Activated B cell treated with CpG ODN at 0.5 μM for 24 hours (primary cell): ENCODE results near the gene RFX4. TPM values are rescaled to one million over a fixed set of nuclear protein-coding genes. Genes with fewer than 3 reads are reported as not detected.
"Not testable (repeated sequence)": the region's sequence is repeated elsewhere in the genome, so short reads cannot be mapped to it uniquely, and the experiment has no call there.

Experiments used
- ATAC-seq: fragments of 200-7000 bp; cut with Tn5 transposase; one replicate; pipeline ENCODE4 v1.10.0; 2021; ENCODE audit warnings: low read depth, mild to moderate bottlenecking, moderate library complexity
- CTCF ChIA-PET: fragments of 350-600 bp; sonication (Branson Sonifier 250); formaldehyde crosslinking; loops from one replicate; lab custom pipeline; 2021; ENCODE audit warnings: antibody characterized with exemption; lab: Charles Lee
- POLR2A ChIA-PET: fragments of 350-600 bp; sonication (Branson Sonifier 250); formaldehyde crosslinking; loops from one replicate; lab custom pipeline; 2021; ENCODE audit warnings: antibody characterized with exemption; lab: Charles Lee
- DNase-seq: peaks from one replicate; pipeline ENCODE4 v3.0.0; 2022
- H3K27ac Mint-ChIP-seq: one replicate; pipeline ENCODE4 v1.8.0; 2020; ENCODE audit warnings: mixed read lengths
- H3K27me3 Mint-ChIP-seq: one replicate; pipeline ENCODE4 v1.8.0; 2021; ENCODE audit warnings: mixed read lengths
- H3K36me3 Mint-ChIP-seq: one replicate; pipeline ENCODE4 v1.8.0; 2021; ENCODE audit warnings: low read depth, mixed read lengths
- H3K4me1 Mint-ChIP-seq: one replicate; pipeline ENCODE4 v1.8.0; 2021; ENCODE audit warnings: mixed read lengths
- H3K4me3 Mint-ChIP-seq: one replicate; pipeline ENCODE4 v1.8.0; 2020; ENCODE audit warnings: mild to moderate bottlenecking, mixed read lengths
- H3K9me3 Mint-ChIP-seq: one replicate; pipeline ENCODE4 v1.8.0; 2020; ENCODE audit warnings: mixed read lengths
- intact Hi-C: fragments of 100-400 bp; cut with micrococcal nuclease; formaldehyde crosslinking; loops from one replicate; pipeline ENCODE4 v1.15.1; 2024
- total RNA-seq: library from RNA; stranded (reverse); gene quantifications from 2 replicates; pipeline ENCODE4 v1.2.3, GENCODE V29; 2022
- TF ChIP-seq, protein P1 (sequence below): fragments of 200-600 bp; IDR thresholded peaks from one replicate; pipeline ENCODE4 v1.8.0; 2022; ENCODE audit warnings: antibody characterized with exemption, mild to moderate bottlenecking

Gene RFX4
- total RNA-seq, 1 donor from 2014 or later, result not detected

DNA sequence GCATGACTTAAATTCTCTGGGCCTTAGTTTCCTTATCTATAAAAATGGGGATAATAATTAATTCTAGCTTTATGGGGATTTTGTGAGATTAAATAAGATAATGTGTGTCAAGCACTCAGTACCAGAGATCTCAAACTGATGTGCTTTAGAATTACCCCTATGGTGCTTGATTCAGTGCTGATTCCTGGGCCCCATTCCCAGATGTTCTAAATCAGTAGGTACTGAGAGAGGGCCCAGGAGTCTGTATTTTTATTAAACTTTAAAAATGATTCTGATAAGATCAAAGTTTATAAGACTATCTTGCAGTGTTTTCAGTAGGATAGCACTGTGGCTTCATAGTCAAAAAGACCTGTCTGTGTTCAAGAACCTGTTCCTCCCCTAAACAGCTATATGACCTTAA, 102.6 kb downstream of the RFX4 start:
- intact Hi-C loops, result no loop called here
- CTCF ChIA-PET, result no interaction called here

DNA sequence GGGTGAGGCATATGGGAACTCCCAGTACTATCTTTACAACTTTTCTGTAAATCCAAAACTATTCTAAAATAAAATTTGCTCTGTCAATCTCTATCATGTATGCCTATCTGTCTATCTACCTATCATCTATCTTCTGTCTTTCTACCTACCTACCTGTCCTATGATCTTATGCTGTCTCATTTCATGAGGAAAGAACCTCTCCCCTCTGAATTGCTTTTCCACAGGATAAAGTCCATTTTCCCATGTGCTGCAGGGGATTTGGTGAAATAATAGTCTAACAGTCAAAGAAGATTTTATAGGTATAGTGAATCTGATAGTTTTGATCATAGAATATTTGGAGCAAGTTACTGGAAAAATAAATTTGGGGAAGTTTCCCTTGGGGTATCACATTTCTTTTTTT, 104.9 kb downstream of the RFX4 start:
- Mint-ChIP-seq H3K9me3 (no peaks in the 10 kb centered on the region), H3K36me3 (no peaks in the 10 kb centered on the region), H3K27me3 (peaks cover 9% of the 10 kb centered on the region), H3K4me1 (no peaks in the 10 kb centered on the region), H3K27ac (no peak overlapping the region), H3K4me3 (no peak overlapping the region)
- TF ChIP-seq, protein P1, sequence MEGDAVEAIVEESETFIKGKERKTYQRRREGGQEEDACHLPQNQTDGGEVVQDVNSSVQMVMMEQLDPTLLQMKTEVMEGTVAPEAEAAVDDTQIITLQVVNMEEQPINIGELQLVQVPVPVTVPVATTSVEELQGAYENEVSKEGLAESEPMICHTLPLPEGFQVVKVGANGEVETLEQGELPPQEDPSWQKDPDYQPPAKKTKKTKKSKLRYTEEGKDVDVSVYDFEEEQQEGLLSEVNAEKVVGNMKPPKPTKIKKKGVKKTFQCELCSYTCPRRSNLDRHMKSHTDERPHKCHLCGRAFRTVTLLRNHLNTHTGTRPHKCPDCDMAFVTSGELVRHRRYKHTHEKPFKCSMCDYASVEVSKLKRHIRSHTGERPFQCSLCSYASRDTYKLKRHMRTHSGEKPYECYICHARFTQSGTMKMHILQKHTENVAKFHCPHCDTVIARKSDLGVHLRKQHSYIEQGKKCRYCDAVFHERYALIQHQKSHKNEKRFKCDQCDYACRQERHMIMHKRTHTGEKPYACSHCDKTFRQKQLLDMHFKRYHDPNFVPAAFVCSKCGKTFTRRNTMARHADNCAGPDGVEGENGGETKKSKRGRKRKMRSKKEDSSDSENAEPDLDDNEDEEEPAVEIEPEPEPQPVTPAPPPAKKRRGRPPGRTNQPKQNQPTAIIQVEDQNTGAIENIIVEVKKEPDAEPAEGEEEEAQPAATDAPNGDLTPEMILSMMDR, result no peak
- ATAC-seq (no peak), DNase-seq (no peak)
- CTCF ChIA-PET, result no interaction called here
- POLR2A ChIA-PET, result no interaction called here
- intact Hi-C loops, result no loop called here

More for the DNA sequence above, 102.6 kb downstream of the RFX4 start:
- DNase-seq (no peak), ATAC-seq (no peak)
- H3K36me3 Mint-ChIP-seq, result no peaks in the 10 kb centered on the region
- H3K4me3 Mint-ChIP-seq, result no peak overlapping the region
- H3K9me3 Mint-ChIP-seq, result no peaks in the 10 kb centered on the region
- TF ChIP-seq, protein P1, result no peak
- POLR2A ChIA-PET, result no interaction called here
- no peaks in the 10 kb centered on the region for H3K4me1 Mint-ChIP-seq
- H3K27ac Mint-ChIP-seq, result no peak overlapping the region
- peaks cover 9% of the 10 kb centered on the region for H3K27me3 Mint-ChIP-seq

DNA sequence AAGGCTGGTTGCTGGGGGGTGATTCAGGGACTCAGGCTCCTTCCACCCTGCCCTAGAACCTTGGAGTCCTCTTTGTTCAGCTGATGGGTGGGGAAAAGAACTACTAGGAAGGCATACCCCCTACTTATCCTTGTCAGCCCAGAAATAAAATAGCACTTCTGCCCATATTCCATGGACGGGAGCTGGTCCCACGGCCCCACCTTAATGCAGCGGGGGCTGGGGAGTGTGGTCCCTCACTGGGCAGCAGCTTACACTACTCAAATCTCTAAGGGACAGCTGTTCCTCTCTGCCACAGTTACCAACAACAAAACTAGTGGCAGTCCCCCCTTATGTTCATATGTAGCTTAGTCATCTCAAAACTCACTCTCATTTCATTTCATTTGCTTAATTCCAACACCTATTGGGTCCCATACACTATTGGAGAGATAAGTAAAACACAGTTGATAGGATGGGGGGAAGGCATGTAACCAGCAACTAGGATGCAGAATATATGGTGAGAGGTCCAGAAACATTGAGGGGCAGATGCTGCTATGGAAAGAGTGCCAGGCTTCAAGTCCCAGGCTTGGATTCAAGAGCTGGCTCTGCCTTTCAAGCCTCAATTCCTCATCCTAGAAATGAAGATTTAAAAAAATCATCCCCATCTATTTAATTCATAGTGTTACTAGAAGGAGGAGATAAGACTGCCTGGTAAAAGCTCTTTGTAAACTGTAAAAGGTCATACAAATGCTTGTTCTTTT, 107.9 kb downstream of the RFX4 start:
- TF ChIP-seq, protein P1, result no peak
- no peaks in the 10 kb centered on the region for H3K36me3 Mint-ChIP-seq
- DNase-seq (no peak), ATAC-seq (no peak)
- peaks cover 11% of the 10 kb centered on the region for H3K27me3 Mint-ChIP-seq
- H3K4me3 Mint-ChIP-seq, result no peak overlapping the region
- POLR2A ChIA-PET, result no interaction called here
- no peaks in the 10 kb centered on the region for H3K4me1 Mint-ChIP-seq
- intact Hi-C loops, result no loop called here
- H3K9me3 Mint-ChIP-seq, result no peaks in the 10 kb centered on the region
- CTCF ChIA-PET, result no interaction called here
- no peak overlapping the region for H3K27ac Mint-ChIP-seq

DNA sequence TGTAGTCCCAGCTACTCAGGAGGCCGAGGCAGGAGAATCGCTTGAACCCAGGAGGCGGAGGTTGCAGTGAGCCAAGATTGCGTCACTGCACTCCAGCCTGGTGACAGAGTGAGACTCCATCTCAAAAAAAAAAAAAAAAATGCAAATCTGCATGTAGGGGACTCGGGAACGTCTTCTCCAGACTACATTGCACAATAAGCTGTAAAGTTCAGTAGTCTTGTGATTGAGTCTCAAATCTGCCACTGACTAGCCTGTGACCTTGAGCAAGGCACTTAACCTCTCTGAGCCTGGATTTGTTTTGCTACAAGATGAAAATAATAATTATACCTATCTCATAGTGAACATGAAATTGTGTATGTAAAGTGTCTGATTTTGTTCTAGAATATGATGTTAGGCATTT, 109.2 kb downstream of the RFX4 start:
- DNase-seq, ATAC-seq, H3K4me3 Mint-ChIP-seq, H3K4me1 Mint-ChIP-seq, H3K27ac Mint-ChIP-seq, H3K27me3 Mint-ChIP-seq, CTCF ChIA-PET, H3K9me3 Mint-ChIP-seq, POLR2A ChIA-PET, H3K36me3 Mint-ChIP-seq, intact Hi-C loops: not testable (repeated sequence)

DNA sequence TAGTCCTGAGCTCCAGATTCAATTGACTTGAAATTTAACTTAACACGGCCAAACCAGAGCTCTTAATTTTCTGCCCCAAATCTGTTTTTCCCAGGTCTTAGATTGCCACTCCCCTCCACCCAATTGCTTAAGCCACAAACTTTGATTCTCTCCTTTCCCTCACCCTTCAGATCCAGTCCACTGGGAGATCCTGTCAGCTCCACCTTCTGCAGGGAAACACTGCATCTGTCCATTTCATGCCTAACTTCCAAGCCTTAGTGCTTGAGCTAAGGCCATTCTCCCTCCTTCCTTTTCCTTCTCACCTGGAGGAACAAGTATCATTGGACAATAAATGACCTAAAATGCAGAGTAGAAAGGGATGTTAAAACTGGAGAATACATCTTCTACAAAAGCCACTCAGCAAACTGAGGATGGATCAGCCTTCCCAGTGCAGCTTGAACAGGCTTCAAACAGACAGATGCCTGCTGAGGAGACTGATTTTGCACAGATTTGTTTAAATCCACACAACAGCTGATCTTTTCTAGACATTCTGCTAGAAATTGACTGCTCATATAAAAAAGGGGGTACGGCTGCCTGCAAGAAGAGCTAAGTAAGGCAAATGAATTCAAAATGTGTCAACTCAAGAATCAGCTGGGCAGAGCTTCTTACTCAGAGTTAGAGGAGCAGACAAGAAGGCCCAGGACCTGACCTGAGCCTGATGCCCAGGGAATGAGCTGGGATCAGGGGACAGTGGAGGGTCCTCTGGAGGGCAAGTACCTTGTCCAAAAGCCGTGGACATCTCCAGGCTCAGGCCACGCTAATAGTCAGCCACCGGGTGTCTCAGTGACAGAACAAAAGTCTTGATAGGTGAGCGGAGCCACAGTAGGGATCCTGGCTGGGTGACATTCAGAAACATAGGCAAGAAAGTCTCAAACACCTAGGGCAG, 110.4 kb downstream of the RFX4 start:
- Mint-ChIP-seq H3K27me3 (peaks cover 8% of the 10 kb centered on the region), H3K27ac (no peak overlapping the region), H3K4me3 (no peak overlapping the region), H3K9me3 (no peaks in the 10 kb centered on the region), H3K36me3 (no peaks in the 10 kb centered on the region), H3K4me1 (no peaks in the 10 kb centered on the region)
- intact Hi-C loops, result no loop called here
- ChIA-PET POLR2A (no interaction called here), CTCF (no interaction called here)
- ATAC-seq, result no peak
- TF ChIP-seq, protein P1, result no peak
- DNase-seq, result no peak
